HG03108 (cell line): ENCODE data around the gene CCDC126.
"Not testable (repeated sequence)": the region's sequence is repeated elsewhere in the genome, so short reads cannot be mapped to it uniquely, and the experiment has no call there.

ENCODE experiments used
- ATAC-seq: cut with Tn5 transposase; IDR thresholded peaks from one replicate; pipeline ENCODE4 v1.9.1; 2021; ENCODE audit warnings: moderate library complexity; ENCODE audit not compliant: unreplicated experiment

The CCDC126 gene

GRCh38 chr7:23597094-23598091, at the start of gene CCDC126:
Gene CCDC126, plus strand, starts transcription at chr7:23597382. Its CDS starts 13,934 bp downstream, at chr7:23611316.
- ATAC-seq, result peak; percentile 86

- no peak for ATAC-seq
These were observed 49.5 kb upstream of the CCDC126 start for GRCh38 chr7:23547662-23548061.

GRCh38 chr7:23558303-23558702, 38.9 kb upstream of the CCDC126 start:
- no peak for ATAC-seq

GRCh38 chr7:23570592-23571200, 26.5 kb upstream of the CCDC126 start:
- peak; percentile 50 for ATAC-seq

- ATAC-seq, result not testable (repeated sequence)
These were observed 15.2 kb upstream of the CCDC126 start for GRCh38 chr7:23581975-23582374.

- not testable (repeated sequence) for ATAC-seq
These were observed 11.9 kb upstream of the CCDC126 start for GRCh38 chr7:23585304-23585703.

- ATAC-seq, result no peak
These were observed 11.0 kb upstream of the CCDC126 start for GRCh38 chr7:23586159-23586558.

- no peak for ATAC-seq
These were observed 6.7 kb upstream of the CCDC126 start for GRCh38 chr7:23590529-23590928.

GRCh38 chr7:23593706-23594105, 3.5 kb upstream of the CCDC126 start:
- ATAC-seq, result no peak

GRCh38 chr7:23594879-23595604, 2.1 kb upstream of the CCDC126 start:
- ATAC-seq, result peak; percentile 55

GRCh38 chr7:23598296-23598695, 1.1 kb downstream of the CCDC126 start:
- ATAC-seq, result no peak

- no peak for ATAC-seq
These were observed 3.1 kb downstream of the CCDC126 start for GRCh38 chr7:23600236-23600635.

GRCh38 chr7:23603632-23604295, 6.6 kb downstream of the CCDC126 start:
- no peak for ATAC-seq

- ATAC-seq, result no peak
These were observed 7.1 kb downstream of the CCDC126 start for GRCh38 chr7:23604296-23604640.

GRCh38 chr7:23607130-23607529, 9.9 kb downstream of the CCDC126 start:
- no peak for ATAC-seq

- ATAC-seq, result no peak
These were observed 10.7 kb downstream of the CCDC126 start for GRCh38 chr7:23607866-23608265.

GRCh38 chr7:23615331-23615730, 18.1 kb downstream of the CCDC126 start:
- ATAC-seq, result no peak

GRCh38 chr7:23616593-23616992, 19.4 kb downstream of the CCDC126 start:
- ATAC-seq, result no peak

- no peak for ATAC-seq
These were observed 20.3 kb downstream of the CCDC126 start for GRCh38 chr7:23617482-23617881.

- ATAC-seq, result no peak
These were observed 21.1 kb downstream of the CCDC126 start for GRCh38 chr7:23618241-23618640.

GRCh38 chr7:23619141-23619540, 22.0 kb downstream of the CCDC126 start:
- ATAC-seq, result no peak
